Activated naive CD4-positive, alpha-beta T cell treated with anti-CD3 and anti-CD28 coated beads for 36 hours (primary cell): ENCODE measurements around the gene ABCC9. TPM values are rescaled to one million over a fixed set of nuclear protein-coding genes. Genes with fewer than 3 reads are reported as not detected.

Experiments used
- CTCF ChIA-PET: fragments of 350-600 bp; sonication (Branson Sonifier 250); formaldehyde crosslinking; loops from one replicate; lab custom pipeline; 2021; ENCODE audit warnings: antibody characterized with exemption; lab: Charles Lee
- DNase-seq: peaks from one replicate; pipeline ENCODE4 v3.0.0-alpha.2; 2020
- H3K27ac Mint-ChIP-seq: one replicate; pipeline ENCODE4 v1.8.0; 2021; ENCODE audit warnings: mild to moderate bottlenecking, mixed read lengths
- H3K27me3 Mint-ChIP-seq: one replicate; pipeline ENCODE4 v1.8.0; 2021; ENCODE audit warnings: low read depth, mixed read lengths
- H3K36me3 Mint-ChIP-seq: one replicate; pipeline ENCODE4 v1.8.0; 2021; ENCODE audit warnings: low read depth, mixed read lengths
- H3K4me1 Mint-ChIP-seq: one replicate; pipeline ENCODE4 v1.8.0; 2021; ENCODE audit warnings: low read depth, mixed read lengths
- H3K4me3 Mint-ChIP-seq: one replicate; pipeline ENCODE4 v1.8.0; 2021; ENCODE audit warnings: mild to moderate bottlenecking, moderate library complexity, mixed read lengths
- H3K9me3 Mint-ChIP-seq: one replicate; pipeline ENCODE4 v1.8.0; 2021; ENCODE audit warnings: mixed read lengths
- intact Hi-C: fragments of 100-400 bp; cut with micrococcal nuclease; formaldehyde crosslinking; loops from one replicate; pipeline ENCODE4 v1.15.1; 2023
- total RNA-seq, 2 experiments: library from RNA; stranded (reverse); gene quantifications; one replicate each; pipeline ENCODE4 v1.2.3, GENCODE V29; 2021

ABCC9 gene
- total RNA-seq, 2 experiments from 2014 or later: not detected

- no peak overlapping the region for H3K4me3 Mint-ChIP-seq
These were observed 90.1 kb downstream of the ABCC9 start for GRCh38 chr12:21851151-21851550.

GRCh38 chr12:21850419-21850818, 90.8 kb downstream of the ABCC9 start:
- Mint-ChIP-seq H3K27ac (no peak overlapping the region), H3K4me1 (no peaks in the 10 kb centered on the region), H3K36me3 (no peaks in the 10 kb centered on the region), H3K27me3 (peaks cover 13% of the 10 kb centered on the region), H3K9me3 (no peaks in the 10 kb centered on the region), H3K4me3 (no peak overlapping the region)
- no peak for DNase-seq
- intact Hi-C loops: no loop called here
- CTCF ChIA-PET: no interaction called here

More at GRCh38 chr12:21851151-21851550, 90.1 kb downstream of the ABCC9 start:
- no peak for DNase-seq
- intact Hi-C loops: no loop called here
- Mint-ChIP-seq H3K36me3 (no peaks in the 10 kb centered on the region), H3K9me3 (no peaks in the 10 kb centered on the region), H3K4me1 (no peaks in the 10 kb centered on the region), H3K27ac (no peak overlapping the region), H3K27me3 (peaks cover 13% of the 10 kb centered on the region)
- CTCF ChIA-PET: no interaction called here

- Mint-ChIP-seq H3K9me3 (no peaks in the 10 kb centered on the region), H3K4me3 (no peak overlapping the region), H3K27ac (no peak overlapping the region), H3K4me1 (no peaks in the 10 kb centered on the region), H3K27me3 (peaks cover 13% of the 10 kb centered on the region), H3K36me3 (no peaks in the 10 kb centered on the region)
- DNase-seq: no peak
- CTCF ChIA-PET: interaction anchor here (0.6 kb wide), 1 partner anchor 156 kb away, joined by 3 read pairs; no protein-coding TSS in a partner anchor
- intact Hi-C loops: no loop called here
These were observed 91.3 kb downstream of the ABCC9 start for GRCh38 chr12:21849878-21850277.

DNA sequence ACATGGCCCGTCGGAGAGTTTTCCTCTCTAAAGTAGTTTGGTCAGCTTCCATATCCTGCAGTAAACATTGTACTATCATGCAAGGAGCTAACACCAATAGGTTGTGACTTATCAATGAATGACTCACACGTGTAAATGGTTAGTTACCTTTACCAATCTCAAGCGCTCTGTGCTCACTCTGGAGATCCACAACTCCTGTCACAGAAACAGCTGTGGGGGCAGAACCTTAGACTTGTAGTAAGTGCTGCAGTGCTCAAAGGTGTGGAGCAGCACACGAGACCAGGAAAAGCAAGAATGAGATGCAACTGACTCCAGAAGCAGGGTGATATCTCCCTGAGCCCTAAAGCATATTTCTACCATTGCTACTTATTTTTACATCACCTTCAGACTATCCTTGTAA, 93.0 kb downstream of the ABCC9 start:
- H3K27ac Mint-ChIP-seq: no peak overlapping the region
- CTCF ChIA-PET: no interaction called here
- H3K9me3 Mint-ChIP-seq: no peaks in the 10 kb centered on the region
- H3K4me1 Mint-ChIP-seq: no peaks in the 10 kb centered on the region
- H3K4me3 Mint-ChIP-seq: no peak overlapping the region
- DNase-seq: no peak
- H3K27me3 Mint-ChIP-seq: peaks cover 13% of the 10 kb centered on the region
- H3K36me3 Mint-ChIP-seq: no peaks in the 10 kb centered on the region
- intact Hi-C loops: no loop called here

DNA sequence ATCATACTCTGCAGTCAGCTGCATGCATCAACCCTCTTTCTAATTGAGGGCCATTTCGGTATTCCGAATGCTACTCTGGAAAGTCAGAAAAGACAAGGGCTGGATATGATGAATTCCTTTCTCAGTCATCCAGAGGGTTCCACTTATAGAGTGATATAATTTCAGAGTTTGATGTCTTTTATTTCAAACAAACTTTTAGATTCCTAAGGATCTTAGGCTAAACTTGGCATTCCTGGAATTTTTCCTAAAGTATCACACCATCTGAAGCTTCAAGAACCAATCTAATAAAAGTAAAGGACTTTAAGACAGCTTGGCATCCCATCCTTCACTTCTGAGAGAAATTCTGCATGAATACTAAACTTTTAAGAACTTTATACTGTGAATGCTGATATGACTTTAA, 97.4 kb downstream of the ABCC9 start:
- intact Hi-C loops: no loop called here

DNA sequence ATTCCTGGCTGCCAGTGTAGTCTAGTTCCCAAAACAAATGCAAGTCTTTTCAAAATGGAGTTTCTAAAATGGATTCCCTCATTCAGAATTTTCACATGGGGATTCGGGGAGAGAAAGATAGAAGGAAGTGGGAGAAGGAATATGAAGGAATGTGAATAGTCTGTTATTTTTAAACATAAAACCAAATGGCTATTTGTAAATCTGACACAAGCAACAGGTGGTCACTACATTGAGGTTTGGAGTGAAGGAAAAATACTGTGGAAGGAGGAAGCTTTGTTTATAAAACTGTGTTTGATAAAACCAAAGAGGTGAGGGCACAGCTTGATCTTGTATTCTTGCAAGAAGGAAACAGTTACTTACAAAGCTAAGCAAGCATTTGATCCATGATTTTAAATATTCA, 101.5 kb downstream of the ABCC9 start:
- intact Hi-C loops: no loop called here
- CTCF ChIA-PET: no interaction called here
- H3K27ac Mint-ChIP-seq: no peak overlapping the region
- peaks cover 3% of the 10 kb centered on the region for H3K27me3 Mint-ChIP-seq
- no peak for DNase-seq
- no peak overlapping the region for H3K4me3 Mint-ChIP-seq
- H3K9me3 Mint-ChIP-seq: no peaks in the 10 kb centered on the region
- H3K4me1 Mint-ChIP-seq: no peaks in the 10 kb centered on the region
- H3K36me3 Mint-ChIP-seq: no peaks in the 10 kb centered on the region

More for the DNA sequence above, 97.4 kb downstream of the ABCC9 start:
- Mint-ChIP-seq H3K4me3 (no peak overlapping the region), H3K27ac (no peak overlapping the region), H3K9me3 (no peaks in the 10 kb centered on the region), H3K36me3 (no peaks in the 10 kb centered on the region), H3K27me3 (peaks cover 9% of the 10 kb centered on the region), H3K4me1 (no peaks in the 10 kb centered on the region)
- CTCF ChIA-PET: no interaction called here
- no peak for DNase-seq

GRCh38 chr12:21837847-21838246, 103.4 kb downstream of the ABCC9 start:
- no peaks in the 10 kb centered on the region for H3K4me1 Mint-ChIP-seq

DNA sequence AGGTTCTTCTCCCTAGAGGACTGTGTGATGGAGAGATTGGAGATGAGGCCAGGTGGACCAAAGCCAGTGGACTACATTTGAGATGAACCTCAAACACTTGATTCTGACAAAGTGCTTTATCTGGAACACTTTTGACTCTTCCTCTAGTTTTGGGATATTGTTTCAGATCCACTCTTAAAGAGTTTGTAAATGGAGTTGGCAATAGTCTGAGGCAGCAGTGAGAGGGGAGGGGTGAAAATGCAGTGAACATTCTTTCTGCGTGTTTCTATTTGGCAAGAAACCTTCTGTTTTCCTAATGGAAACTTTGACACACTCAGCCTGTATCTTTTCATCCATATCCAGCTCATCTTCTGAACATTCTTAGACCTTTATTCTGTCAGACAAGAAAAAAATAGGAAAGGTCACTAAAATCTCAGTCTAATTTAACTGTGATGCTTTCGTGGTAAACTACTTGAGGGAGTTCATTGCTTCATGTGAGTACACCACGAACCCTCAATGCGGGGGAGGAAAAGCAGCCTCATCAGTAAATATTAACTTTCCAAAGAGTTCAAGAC, 109.4 kb downstream of the ABCC9 start:
- Mint-ChIP-seq H3K4me1 (no peaks in the 10 kb centered on the region), H3K9me3 (no peaks in the 10 kb centered on the region), H3K36me3 (no peaks in the 10 kb centered on the region), H3K4me3 (no peak overlapping the region), H3K27ac (no peak overlapping the region), H3K27me3 (peaks cover 4% of the 10 kb centered on the region)
- intact Hi-C loops: no loop called here
- DNase-seq: no peak
- CTCF ChIA-PET: no interaction called here

More at GRCh38 chr12:21837847-21838246, 103.4 kb downstream of the ABCC9 start:
- intact Hi-C loops: no loop called here
- Mint-ChIP-seq H3K4me3 (no peak overlapping the region), H3K27me3 (peaks cover 4% of the 10 kb centered on the region), H3K36me3 (no peaks in the 10 kb centered on the region), H3K9me3 (no peaks in the 10 kb centered on the region), H3K27ac (no peak overlapping the region)
- CTCF ChIA-PET: no interaction called here
- no peak for DNase-seq

GRCh38 chr12:21828779-21829178, 112.4 kb downstream of the ABCC9 start:
- H3K36me3 Mint-ChIP-seq: no peaks in the 10 kb centered on the region
- H3K4me3 Mint-ChIP-seq: no peak overlapping the region
- peaks cover 14% of the 10 kb centered on the region for H3K27me3 Mint-ChIP-seq
- H3K4me1 Mint-ChIP-seq: no peaks in the 10 kb centered on the region
- CTCF ChIA-PET: no interaction called here
- DNase-seq: no peak
- H3K9me3 Mint-ChIP-seq: no peaks in the 10 kb centered on the region
- no peak overlapping the region for H3K27ac Mint-ChIP-seq
- intact Hi-C loops: no loop called here

DNA sequence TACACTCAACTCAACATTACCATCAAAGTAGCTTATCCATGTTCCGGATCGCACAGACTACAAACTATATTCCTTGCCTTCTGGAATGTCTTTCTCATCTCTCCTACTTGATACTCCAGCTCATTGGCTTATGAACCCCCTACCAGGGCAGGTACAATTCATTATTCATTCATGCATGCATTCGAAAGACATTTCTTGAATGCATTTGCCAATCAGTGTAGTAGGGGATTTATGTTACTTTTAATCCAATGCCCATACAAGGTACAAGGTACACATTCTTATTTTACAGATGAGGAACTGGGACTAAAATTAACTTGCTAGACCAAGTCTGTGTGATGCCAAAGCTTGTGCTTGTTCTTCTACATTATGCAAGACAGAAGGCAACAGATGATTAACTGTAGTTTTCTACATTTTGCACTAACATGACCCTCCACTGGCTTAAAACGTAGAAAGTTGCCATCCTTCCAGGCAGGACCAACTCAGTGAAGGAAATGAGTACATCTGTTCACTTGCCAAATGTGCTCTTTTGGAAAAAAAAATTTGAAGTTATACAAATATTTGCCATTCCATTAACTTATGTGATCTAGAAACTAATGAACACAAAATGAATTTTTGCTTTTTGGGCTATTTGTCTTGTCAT, 113.0 kb downstream of the ABCC9 start:
- Mint-ChIP-seq H3K27ac (no peak overlapping the region), H3K36me3 (no peaks in the 10 kb centered on the region), H3K27me3 (peaks cover 14% of the 10 kb centered on the region), H3K4me3 (no peak overlapping the region), H3K9me3 (no peaks in the 10 kb centered on the region), H3K4me1 (no peaks in the 10 kb centered on the region)
- intact Hi-C loops: no loop called here
- CTCF ChIA-PET: no interaction called here
- no peak for DNase-seq

GRCh38 chr12:21827083-21827482, 114.1 kb downstream of the ABCC9 start:
- Mint-ChIP-seq H3K27me3 (peaks cover 10% of the 10 kb centered on the region), H3K4me3 (no peak overlapping the region), H3K27ac (no peak overlapping the region), H3K4me1 (no peaks in the 10 kb centered on the region), H3K36me3 (no peaks in the 10 kb centered on the region), H3K9me3 (no peaks in the 10 kb centered on the region)
- no peak for DNase-seq
- intact Hi-C loops: no loop called here
- CTCF ChIA-PET: no interaction called here

DNA sequence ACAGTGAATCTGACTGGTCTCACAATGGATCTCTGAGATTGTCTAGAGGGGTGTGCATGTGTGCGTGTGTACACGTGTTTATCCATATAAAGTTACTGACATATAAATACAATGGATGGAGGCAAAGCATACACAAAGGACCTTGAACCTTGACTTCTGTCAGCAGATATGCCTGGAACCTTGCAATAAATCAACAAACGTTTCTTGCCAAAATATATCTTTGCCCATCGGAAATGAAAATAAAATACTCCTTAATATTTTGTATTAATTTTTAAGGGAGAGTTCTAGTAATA, 114.7 kb downstream of the ABCC9 start:
- Mint-ChIP-seq H3K9me3 (no peaks in the 10 kb centered on the region), H3K27me3 (peaks cover 10% of the 10 kb centered on the region), H3K4me1 (no peaks in the 10 kb centered on the region), H3K4me3 (no peak overlapping the region), H3K27ac (no peak overlapping the region), H3K36me3 (no peaks in the 10 kb centered on the region)
- CTCF ChIA-PET: no interaction called here
- no peak for DNase-seq
- intact Hi-C loops: no loop called here

DNA sequence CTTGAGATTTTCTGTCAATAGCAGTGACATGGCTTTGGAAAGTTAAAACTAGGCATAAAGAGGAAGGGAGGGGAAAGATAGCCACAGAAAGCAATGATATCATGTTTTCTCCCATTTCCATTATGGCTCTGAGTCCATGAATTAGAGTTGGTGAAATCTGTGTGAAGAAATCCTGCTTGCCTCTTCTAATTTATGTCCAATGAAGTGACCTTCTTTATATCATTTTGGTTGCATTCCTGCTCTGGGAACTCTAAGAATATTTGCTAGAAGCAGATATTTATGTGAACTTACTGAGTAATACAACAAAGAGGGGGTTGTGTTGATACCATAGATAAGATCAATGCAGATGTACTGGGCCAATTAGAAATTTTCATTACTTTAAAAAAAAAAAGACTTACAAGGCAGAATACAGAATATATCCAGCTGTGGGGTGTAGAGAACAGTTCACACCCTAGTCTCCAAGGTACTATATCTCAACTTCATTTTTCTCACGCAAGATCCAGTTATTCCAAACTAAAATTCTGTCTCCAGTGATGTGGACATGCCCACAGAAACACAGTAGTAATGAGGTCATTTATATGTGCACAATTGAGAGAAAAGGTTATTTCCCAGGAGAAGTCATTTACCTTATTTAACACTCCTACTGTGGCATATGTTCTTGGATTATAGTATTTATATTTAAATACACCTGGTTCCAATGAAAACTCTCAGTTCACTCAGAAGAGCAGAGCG, 115.2 kb downstream of the ABCC9 start:
- CTCF ChIA-PET: no interaction called here
- no peak overlapping the region for H3K4me3 Mint-ChIP-seq
- no peaks in the 10 kb centered on the region for H3K36me3 Mint-ChIP-seq
- no peak for DNase-seq
- H3K27me3 Mint-ChIP-seq: peaks cover 10% of the 10 kb centered on the region
- no peak overlapping the region for H3K27ac Mint-ChIP-seq
- intact Hi-C loops: no loop called here
- H3K4me1 Mint-ChIP-seq: no peaks in the 10 kb centered on the region
- no peaks in the 10 kb centered on the region for H3K9me3 Mint-ChIP-seq
